Hematopoietic multipotent progenitor cell treated with erythropoietin and hydrocortisone succinate and interleukin-3 and kit ligand, for 4 days (in vitro differentiated cells): ENCODE data around the gene CAT.

ENCODE experiments used
- DNase-seq: peaks from one replicate; pipeline ENCODE4 v3.0.0-alpha.2; 2015

The CAT gene

GRCh38 chr11:34461215-34461614 lies 22.5 kb downstream of the CAT start:
- DNase-seq, result no peak

GRCh38 chr11:34464591-34465051 lies 25.9 kb downstream of the CAT start:
- DNase-seq, result peak; percentile 90

GRCh38 chr11:34466802-34467488 lies 28.2 kb downstream of the CAT start:
- DNase-seq, result no peak

- DNase-seq, result peak; percentile 85
Observed at GRCh38 chr11:34468209-34468841, 29.6 kb downstream of the CAT start.

GRCh38 chr11:34473603-34474169 lies 35.0 kb downstream of the CAT start:
- no peak for DNase-seq

DNA sequence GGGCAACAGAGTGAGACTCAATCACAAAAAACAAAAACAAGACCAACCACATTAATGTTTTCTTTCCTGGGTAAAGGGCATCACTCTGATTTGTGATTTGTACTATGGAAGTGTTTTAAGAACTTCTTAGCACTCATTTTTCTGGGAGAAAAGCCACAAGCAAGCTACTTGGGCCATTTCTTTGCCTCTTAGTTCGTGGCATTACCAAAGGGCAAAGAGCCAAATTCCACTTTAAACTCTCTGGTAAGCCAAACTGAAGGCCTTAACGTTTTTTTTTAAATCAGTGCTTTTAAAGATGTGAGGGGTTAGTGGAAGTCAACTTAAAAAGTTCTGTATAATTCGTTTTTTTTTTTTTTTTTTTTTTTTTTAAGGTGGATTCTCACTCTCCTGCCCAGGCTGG lies 36.9 kb downstream of the CAT start:
- no peak for DNase-seq

- DNase-seq, result no peak
Observed at GRCh38 chr11:34476849-34477248, 38.1 kb downstream of the CAT start.

DNA sequence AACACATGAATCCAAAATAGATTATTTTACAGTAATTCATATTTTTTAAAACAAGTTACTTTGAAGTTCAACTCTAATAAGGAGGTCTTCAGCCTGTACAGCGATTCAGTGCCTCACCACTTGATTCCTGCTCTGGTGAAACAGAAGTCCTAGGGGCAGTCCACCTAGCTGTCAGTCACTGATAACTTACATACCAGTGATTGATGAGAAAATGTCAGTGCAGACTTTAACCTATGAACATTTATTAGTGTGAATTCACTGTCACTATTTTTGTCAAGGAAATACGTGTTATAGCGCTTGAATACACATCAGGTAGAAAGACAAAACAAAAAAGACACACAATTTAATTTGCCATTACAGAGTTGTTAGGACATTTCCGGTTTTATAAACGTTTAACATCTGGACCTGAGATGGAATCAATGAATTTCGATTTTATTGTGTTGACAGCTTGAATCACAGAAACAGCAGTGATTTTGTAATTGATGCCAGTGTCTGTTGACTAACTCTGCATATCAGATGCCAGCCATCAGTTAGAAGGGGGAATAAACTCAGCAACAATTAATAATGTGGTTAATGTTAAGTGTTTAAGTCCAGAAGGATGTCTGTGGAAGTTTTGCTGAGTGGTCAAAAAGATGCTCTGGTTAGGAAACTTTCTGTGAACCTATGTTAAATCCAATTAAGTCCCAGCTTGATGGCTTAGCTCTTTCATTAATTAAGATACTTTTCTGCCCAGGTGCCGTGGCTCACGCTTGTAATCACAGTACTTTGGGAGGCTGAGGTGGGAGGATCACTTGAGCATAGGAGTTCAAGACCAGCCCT lies 40.3 kb downstream of the CAT start:
- no peak for DNase-seq

- DNase-seq, result no peak
Observed at GRCh38 chr11:34480314-34480713, 41.6 kb downstream of the CAT start.

DNA sequence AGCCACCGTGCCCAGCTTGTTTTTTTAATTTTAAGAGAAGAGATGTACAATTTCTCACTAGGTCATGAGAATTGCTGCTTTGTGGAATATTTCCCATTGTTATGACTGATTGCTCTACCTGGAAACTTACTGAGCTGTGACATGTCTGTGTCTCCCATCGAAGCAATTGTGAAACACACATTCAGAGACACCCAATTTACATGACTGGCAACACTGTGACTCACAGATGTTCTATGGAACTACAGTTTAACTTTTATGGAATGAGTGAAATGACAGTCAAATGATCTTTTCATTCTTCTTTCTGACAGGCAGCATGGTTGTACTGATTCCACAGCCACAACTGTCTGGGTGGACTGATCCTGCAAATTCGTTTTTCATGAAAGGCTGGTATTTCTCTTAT lies 42.6 kb downstream of the CAT start:
- no peak for DNase-seq

GRCh38 chr11:34483106-34483874 lies 44.6 kb downstream of the CAT start:
- DNase-seq, result no peak

- DNase-seq, result no peak
Observed at GRCh38 chr11:34487430-34487829, 48.7 kb downstream of the CAT start.

DNA sequence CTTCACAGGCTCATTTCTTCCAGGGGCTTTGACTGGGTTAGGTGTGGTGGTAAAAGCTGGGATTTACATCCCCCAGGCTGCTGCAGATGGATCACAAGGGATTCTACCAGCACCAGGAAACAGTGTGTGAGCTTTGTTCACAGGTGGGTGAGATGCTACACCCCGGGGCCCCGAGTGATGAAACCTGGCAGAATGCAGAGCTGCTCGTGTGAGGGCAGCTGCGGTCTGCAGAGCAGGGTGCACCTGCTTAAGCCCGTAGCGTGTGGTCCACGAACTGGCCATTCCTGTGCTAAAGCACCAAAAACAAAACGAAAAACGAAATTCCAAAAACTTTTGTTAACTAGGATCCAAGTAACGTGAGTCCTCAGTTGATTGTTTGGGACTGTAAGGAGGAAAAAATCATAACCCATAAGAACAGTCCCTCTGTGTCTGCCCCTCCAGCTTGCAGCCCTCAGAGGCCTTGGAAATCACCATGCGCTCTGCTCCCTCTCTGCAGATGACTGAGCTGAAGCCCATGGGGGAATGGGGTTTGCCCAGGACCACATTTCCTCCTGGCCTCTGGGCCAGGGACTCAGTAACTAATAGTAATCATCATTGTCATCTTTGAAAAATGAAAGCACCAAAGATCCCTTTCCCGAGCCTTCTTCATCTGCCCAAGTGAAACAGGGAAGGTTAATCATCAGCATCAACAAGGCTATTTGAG lies 50.3 kb downstream of the CAT start:
- no peak for DNase-seq

DNA sequence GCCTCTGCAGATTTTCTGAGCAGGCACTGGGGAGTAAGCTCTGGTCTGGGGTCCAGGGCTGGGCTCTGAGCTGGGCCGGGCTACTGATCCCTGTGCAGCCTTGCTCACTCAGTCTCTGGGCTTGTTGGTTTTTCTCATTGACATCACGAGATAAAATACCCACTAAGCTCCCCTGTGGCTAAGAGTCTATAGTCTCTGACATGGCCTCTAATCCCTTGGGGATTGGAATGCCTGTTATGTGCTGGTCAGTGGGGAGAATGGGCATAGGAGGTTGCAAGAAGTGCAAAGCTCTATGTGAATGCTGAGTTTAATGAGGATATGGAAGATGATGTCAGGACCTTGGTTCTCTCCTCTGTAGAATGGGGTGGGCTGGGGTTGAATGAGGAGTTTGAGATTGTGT lies 51.6 kb downstream of the CAT start:
- DNase-seq, result no peak

GRCh38 chr11:34492806-34493414 lies 54.2 kb downstream of the CAT start:
- DNase-seq, result peak; percentile 90

- no peak for DNase-seq
Observed at GRCh38 chr11:34493468-34493867, 54.7 kb downstream of the CAT start.

DNA sequence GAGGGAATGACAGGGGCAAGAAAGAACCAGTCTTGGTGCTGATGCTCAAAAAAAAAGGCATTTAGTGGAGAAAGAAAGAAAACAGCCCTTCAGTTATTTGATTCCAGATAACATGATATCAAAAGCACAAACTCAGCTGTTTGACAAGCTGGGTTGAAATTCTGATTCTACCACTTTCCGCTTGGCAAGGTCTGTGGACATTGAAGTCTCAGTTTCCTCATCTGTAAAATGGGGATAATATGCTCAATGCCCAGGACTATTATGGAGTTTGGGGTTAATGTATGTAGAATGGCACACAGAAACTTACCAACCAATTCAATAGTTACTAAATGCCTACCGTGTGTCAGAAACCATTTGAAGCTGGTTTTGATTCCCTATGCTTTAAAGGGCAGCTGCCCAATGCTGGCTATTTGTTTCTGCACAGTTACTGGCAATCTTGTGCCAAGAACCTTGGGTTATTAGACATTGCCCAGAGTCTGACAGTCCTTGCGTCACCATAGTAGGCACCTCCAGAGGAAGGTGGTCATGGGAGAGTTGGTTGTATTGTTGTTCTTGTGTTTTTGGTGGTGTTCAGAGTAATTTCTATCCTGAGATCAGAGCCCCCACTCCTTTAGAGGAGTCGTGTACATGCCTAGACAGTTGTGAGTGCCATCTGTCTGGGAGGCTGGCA lies 55.3 kb downstream of the CAT start:
- DNase-seq, result no peak

DNA sequence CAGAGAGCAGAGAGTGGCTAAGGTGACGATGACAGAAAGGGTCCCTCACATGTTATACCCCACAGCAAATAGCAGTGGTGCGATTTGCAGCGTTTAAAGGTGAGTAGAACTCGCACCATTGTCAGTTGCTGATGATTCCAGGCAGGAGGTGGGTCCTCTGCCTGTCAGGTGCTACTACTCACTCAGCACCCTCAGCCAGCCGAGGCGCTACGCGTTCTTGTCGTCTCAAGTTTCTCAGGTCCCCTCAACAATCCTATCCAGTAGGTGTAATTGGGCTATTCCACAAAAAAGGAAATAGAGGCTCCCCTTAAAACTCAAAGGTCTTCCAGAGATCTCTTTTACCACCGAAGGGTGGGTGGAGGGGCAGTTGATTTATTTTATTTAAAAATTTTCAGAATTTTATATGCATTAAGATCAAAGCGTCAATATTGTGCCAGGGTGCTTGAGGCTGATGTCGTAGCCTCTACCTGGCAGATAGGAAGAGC lies 56.5 kb downstream of the CAT start:
- no peak for DNase-seq

DNA sequence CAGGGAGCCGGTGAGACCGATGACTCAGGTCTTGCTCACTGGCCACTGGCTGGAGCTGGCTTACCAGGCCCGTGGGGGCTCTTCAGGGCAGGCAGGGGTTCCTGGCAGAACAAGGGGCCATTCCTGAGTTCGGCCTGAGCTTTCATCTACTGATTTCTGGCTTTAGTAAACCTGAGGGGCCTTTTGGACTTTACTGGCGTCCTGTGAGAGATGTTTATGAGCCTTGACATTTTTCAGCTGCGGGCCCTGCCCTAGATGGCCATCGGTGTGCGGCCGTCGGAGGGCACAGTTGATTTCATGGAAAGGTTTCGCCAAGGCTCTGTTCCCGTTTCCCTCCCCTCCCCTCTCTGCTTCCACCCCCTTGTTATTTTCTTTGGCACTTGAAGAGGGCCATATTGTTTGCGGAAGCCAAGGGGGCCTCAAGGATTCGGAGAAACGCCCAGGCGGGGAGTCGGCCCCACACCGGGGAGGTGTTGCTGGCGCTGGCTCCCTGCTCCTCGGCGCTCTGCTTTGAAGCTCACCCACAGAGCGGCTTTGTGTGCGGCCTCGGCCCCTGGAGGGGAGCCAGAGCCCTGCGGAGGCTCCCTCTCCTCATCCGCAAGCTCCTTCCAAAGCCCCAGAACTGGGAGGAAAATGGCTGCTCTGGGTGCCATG lies 57.1 kb downstream of the CAT start:
- DNase-seq, result no peak
